Measurements from ENCODE around the gene AAR2.
A peak's percentile ranks its signal among the peaks of the same experiment; 100 is the strongest.

Gene AAR2

DNA sequence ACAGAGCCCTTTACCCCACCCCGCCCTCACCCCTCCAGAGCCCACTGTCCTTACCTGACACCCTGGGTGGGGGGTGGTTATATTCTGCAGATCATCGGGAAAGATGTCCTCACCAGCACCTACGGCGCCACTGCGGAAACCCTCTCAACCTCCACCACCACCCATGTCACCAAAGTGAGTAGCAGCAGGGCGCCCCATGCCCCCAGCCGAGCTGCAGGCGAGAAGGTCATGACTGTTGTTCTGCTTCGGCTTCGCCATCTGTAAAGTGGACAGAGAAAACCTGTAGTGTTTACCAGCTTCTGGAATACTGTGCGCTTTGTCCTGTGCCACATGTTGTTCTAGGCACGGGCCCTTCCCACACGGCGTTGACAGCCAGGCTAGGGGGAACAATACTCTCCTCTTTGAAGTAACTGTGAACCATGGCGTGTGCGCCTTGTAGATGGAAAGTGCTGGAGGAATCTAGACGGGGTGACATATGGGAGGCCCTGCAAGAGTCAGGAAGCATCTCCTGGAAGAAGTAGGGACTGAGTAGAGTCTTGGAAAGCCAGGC is 16.5 kb upstream of the AAR2 start:
- no peak for DNase-seq (ENCODE audit: low read depth, low spot score)
- no peak overlapping the region for H3K9ac ChIP-seq (ENCODE audit: insufficient read length, low read depth)
- no peaks in the 10 kb centered on the region for H3K27me3 ChIP-seq (ENCODE audit: insufficient read depth, insufficient read length)
- H3K4me1 ChIP-seq (ENCODE audit: insufficient read depth, insufficient read length): peaks cover 11% of the 10 kb centered on the region
- H3K4me3 ChIP-seq (ENCODE audit: insufficient read length, low read depth): no peak overlapping the region
- no peaks in the 10 kb centered on the region for H3K9me3 ChIP-seq (ENCODE audit: insufficient read depth, low read length)
- TF ChIP-seq SUZ12 (IDR thresholded peaks at IDR 0.05; ENCODE audit: extremely low read depth, insufficient read depth, insufficient read length): no peak
- peaks cover 43% of the 10 kb centered on the region for H3K36me3 ChIP-seq (ENCODE audit: insufficient read depth, insufficient read length, low read length)

DNA sequence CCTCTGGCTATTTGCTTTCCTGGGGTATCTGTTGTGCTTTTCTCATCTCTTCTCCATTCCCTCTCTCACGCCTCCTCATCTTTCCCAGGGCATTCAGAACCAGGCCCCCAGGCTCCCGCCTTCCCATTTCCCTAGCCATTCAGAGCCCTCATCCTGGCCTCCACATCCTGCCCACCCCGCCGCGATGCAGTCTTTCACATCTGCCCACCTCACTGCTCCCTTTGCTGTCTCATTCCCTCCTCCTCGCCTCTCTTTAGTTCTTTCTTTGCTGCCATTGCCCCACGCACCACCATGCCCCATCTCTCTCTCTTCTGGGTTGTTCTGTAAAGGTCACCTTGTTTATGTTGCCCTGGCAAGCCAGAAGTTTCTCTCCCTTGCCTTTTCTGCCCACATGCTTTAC is 10.6 kb upstream of the AAR2 start:
- DNase-seq (ENCODE audit: low read depth, low spot score): no peak
- Histone ChIP-seq H3K4me1 (ENCODE audit: insufficient read depth, insufficient read length) (no peaks in the 10 kb centered on the region), H3K9me3 (ENCODE audit: insufficient read depth, low read length) (no peaks in the 10 kb centered on the region), H3K9ac (ENCODE audit: insufficient read length, low read depth) (no peak overlapping the region), H3K4me3 (ENCODE audit: insufficient read length, low read depth) (no peak overlapping the region), H3K27me3 (ENCODE audit: insufficient read depth, insufficient read length) (no peaks in the 10 kb centered on the region), H3K36me3 (ENCODE audit: insufficient read depth, insufficient read length, low read length) (peaks cover 33% of the 10 kb centered on the region)
- TF ChIP-seq ZNF274 (IDR thresholded peaks at IDR 0.05; ENCODE audit: low read depth, low read length) (no peak), YY1 (IDR thresholded peaks at IDR 0.05; ENCODE audit: insufficient read depth, insufficient read length) (no peak), SUZ12 (IDR thresholded peaks at IDR 0.05; ENCODE audit: extremely low read depth, insufficient read depth, insufficient read length) (no peak)

DNA sequence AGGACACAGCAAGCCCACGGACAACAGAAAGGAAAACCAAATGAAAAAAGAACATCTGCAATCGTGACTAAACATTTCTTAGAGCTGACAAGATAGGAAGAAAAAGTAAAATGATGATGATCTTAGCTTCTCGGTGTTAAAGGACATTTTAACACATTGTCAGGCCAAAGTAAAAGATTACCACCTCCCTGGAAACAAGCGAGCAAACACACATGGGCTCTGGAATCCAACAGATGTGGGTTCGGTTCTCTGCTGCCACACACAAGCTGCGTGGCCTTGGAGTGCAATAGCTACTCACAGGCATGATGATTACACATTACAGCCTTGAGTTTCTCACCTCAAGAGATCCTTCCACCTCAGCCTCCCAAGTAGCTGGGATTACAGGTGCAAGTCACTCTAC is 7.5 kb upstream of the AAR2 start:
- H3K9me3 ChIP-seq (ENCODE audit: insufficient read depth, low read length): no peaks in the 10 kb centered on the region
- no peaks in the 10 kb centered on the region for H3K27me3 ChIP-seq (ENCODE audit: insufficient read depth, insufficient read length)
- TF ChIP-seq ZNF274 (IDR thresholded peaks at IDR 0.05; ENCODE audit: low read depth, low read length) (no peak), SUZ12 (IDR thresholded peaks at IDR 0.05; ENCODE audit: extremely low read depth, insufficient read depth, insufficient read length) (no peak)
- no peak overlapping the region for H3K4me3 ChIP-seq (ENCODE audit: insufficient read length, low read depth)
- H3K4me1 ChIP-seq (ENCODE audit: insufficient read depth, insufficient read length): no peaks in the 10 kb centered on the region
- H3K9ac ChIP-seq (ENCODE audit: insufficient read length, low read depth): no peak overlapping the region
- DNase-seq (ENCODE audit: low read depth, low spot score): no peak
- peaks cover 24% of the 10 kb centered on the region for H3K36me3 ChIP-seq (ENCODE audit: insufficient read depth, insufficient read length, low read length)

DNA sequence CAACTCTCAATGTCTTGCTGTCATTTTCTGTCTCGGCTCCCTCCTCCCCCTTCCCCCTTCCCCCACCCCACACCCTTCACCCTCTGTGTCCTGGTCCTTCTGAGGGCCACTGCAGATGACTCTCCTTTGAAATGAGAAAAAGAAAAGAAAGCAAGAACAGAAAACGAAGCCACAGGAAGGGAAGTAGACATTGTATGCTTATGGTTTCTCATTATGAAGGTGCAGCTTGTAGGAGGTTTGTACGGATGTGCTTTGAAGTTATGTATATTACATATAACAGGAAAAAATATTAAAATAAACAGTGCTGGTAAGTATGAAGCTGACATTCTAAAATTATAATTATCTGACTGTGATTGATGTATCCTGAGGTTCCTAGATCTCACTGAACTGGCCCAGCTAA is 6.3 kb upstream of the AAR2 start:
- Histone ChIP-seq H3K36me3 (ENCODE audit: insufficient read depth, insufficient read length, low read length) (peaks cover 24% of the 10 kb centered on the region), H3K4me3 (ENCODE audit: insufficient read length, low read depth) (no peak overlapping the region), H3K9me3 (ENCODE audit: insufficient read depth, low read length) (no peaks in the 10 kb centered on the region), H3K4me1 (ENCODE audit: insufficient read depth, insufficient read length) (no peaks in the 10 kb centered on the region), H3K27me3 (ENCODE audit: insufficient read depth, insufficient read length) (no peaks in the 10 kb centered on the region), H3K9ac (ENCODE audit: insufficient read length, low read depth) (no peak overlapping the region)
- no peak for DNase-seq (ENCODE audit: low read depth, low spot score)
- TF ChIP-seq ZNF274 (IDR thresholded peaks at IDR 0.05; ENCODE audit: low read depth, low read length) (no peak), SUZ12 (IDR thresholded peaks at IDR 0.05; ENCODE audit: extremely low read depth, insufficient read depth, insufficient read length) (no peak), YY1 (IDR thresholded peaks at IDR 0.05; ENCODE audit: insufficient read depth, insufficient read length) (no peak)

DNA sequence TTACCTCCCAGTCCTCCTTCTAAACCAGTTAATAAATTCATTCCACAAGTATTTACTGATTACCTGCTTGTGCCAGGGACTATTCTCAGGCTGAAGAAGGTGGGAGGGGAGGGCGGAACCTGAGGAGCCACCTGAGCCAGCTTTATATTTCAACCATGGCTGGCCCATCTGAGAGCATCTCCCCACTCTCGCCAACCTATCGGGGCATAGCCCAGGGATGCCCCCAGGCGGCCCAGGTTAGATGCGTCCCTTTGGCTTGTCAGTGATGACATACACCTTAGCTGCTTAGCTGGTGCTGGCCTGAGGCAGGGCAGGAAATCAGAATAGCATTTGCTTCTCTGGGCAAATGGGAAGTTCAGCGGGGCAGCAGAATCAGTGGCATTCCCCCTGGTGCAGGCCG is 4.9 kb upstream of the AAR2 start:
- no peaks in the 10 kb centered on the region for H3K4me1 ChIP-seq (ENCODE audit: insufficient read depth, insufficient read length)
- no peak overlapping the region for H3K9ac ChIP-seq (ENCODE audit: insufficient read length, low read depth)
- no peak for DNase-seq (ENCODE audit: low read depth, low spot score)
- peaks cover 11% of the 10 kb centered on the region for H3K36me3 ChIP-seq (ENCODE audit: insufficient read depth, insufficient read length, low read length)
- TF ChIP-seq SUZ12 (IDR thresholded peaks at IDR 0.05; ENCODE audit: extremely low read depth, insufficient read depth, insufficient read length) (no peak), ZNF274 (IDR thresholded peaks at IDR 0.05; ENCODE audit: low read depth, low read length) (no peak), YY1 (IDR thresholded peaks at IDR 0.05; ENCODE audit: insufficient read depth, insufficient read length) (no peak)
- H3K4me3 ChIP-seq (ENCODE audit: insufficient read length, low read depth): no peak overlapping the region
- no peaks in the 10 kb centered on the region for H3K9me3 ChIP-seq (ENCODE audit: insufficient read depth, low read length)
- no peaks in the 10 kb centered on the region for H3K27me3 ChIP-seq (ENCODE audit: insufficient read depth, insufficient read length)

DNA sequence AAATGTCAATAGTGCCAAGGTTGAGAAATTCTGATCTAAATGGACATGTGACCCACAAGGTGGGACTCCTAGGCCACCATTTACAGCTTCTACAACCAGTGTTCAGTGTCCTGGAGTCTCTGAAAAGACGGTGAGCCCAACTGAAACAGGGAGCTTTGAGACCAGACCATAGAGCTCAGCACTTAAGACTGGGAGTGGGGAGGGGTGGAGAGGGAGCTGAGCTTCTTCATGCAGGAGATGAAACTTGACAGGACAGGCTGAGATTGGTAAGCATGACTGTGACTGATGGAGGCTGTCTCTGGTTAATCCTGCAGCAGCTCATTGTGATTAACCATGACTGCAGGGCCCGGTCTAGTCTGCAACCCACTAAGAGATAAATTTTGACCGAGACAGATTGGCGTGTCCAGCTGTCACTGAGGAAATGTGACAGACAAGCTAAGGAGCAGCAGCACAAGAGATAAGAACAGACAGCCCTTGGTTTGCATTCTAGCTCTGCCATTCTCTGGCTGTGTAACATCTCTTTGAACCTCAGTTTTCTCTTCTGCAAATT is 1.4 kb upstream of the AAR2 start:
- H3K9ac ChIP-seq (ENCODE audit: insufficient read length, low read depth): no peak overlapping the region
- DNase-seq (ENCODE audit: low read depth, low spot score): no peak
- no peak for TF ChIP-seq YY1 (IDR thresholded peaks at IDR 0.05; ENCODE audit: insufficient read depth, insufficient read length)
- TF ChIP-seq ZNF274 (IDR thresholded peaks at IDR 0.05; ENCODE audit: low read depth, low read length): no peak
- no peak for TF ChIP-seq SUZ12 (IDR thresholded peaks at IDR 0.05; ENCODE audit: extremely low read depth, insufficient read depth, insufficient read length)
- no peaks in the 10 kb centered on the region for H3K27me3 ChIP-seq (ENCODE audit: insufficient read depth, insufficient read length)
- no peaks in the 10 kb centered on the region for H3K9me3 ChIP-seq (ENCODE audit: insufficient read depth, low read length)
- peaks cover 3% of the 10 kb centered on the region for H3K4me1 ChIP-seq (ENCODE audit: insufficient read depth, insufficient read length)
- H3K4me3 ChIP-seq (ENCODE audit: insufficient read length, low read depth): no peak overlapping the region
- peaks cover 28% of the 10 kb centered on the region for H3K36me3 ChIP-seq (ENCODE audit: insufficient read depth, insufficient read length, low read length)

DNA sequence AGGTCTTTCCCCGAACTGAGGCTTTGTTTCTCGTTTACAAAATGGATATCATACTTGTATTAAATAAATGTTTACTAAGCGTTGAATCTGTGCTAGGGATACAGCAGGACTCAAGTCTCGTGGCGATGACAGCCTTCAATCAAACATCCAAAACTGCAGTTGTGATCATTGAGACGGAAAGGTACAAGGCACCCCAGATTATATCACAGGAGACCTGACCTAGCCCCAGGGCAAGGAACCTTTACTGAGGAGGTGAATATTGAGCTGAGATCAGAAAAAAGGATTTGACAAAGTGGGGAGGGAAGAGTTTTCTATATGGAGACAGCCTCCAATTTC is 476 bp downstream of the AAR2 start:
- peak overlapping the region; percentile 70 for H3K4me3 ChIP-seq (ENCODE audit: insufficient read length, low read depth)
- H3K4me1 ChIP-seq (ENCODE audit: insufficient read depth, insufficient read length): peaks cover 3% of the 10 kb centered on the region
- DNase-seq (ENCODE audit: low read depth, low spot score): no peak
- H3K9ac ChIP-seq (ENCODE audit: insufficient read length, low read depth): peak overlapping the region; percentile 89
- H3K27me3 ChIP-seq (ENCODE audit: insufficient read depth, insufficient read length): no peaks in the 10 kb centered on the region
- H3K9me3 ChIP-seq (ENCODE audit: insufficient read depth, low read length): no peaks in the 10 kb centered on the region
- peaks cover 41% of the 10 kb centered on the region for H3K36me3 ChIP-seq (ENCODE audit: insufficient read depth, insufficient read length, low read length)
- no peak for TF ChIP-seq YY1 (IDR thresholded peaks at IDR 0.05; ENCODE audit: insufficient read depth, insufficient read length)
- no peak for TF ChIP-seq SUZ12 (IDR thresholded peaks at IDR 0.05; ENCODE audit: extremely low read depth, insufficient read depth, insufficient read length)
- no peak for TF ChIP-seq ZNF274 (IDR thresholded peaks at IDR 0.05; ENCODE audit: low read depth, low read length)

Measured in NT2/D1 (cell line).